Stimulated activated naive B cell treated with anti-CD40 and anti-IgM and Interleukin-4, amounts not matched to agents 10 μg/mL and 1 μg/mL and 100 μg/mL, for 72 hours (primary cell): ENCODE data around the gene CNTN4.

Experiments
- ATAC-seq, 2 donors: fragments of 150-1000 bp; cut with Tn5 transposase; replicated peaks; 2 replicates each; pipeline ENCODE4 v1.10.0; 2021; ENCODE audit warnings: moderate library complexity in 1 of 2
- DNase-seq: peaks from one replicate; pipeline ENCODE4 v3.0.0; 2021
- H3K27ac Mint-ChIP-seq: one replicate; pipeline ENCODE4 v1.8.0; 2022; ENCODE audit warnings: mild to moderate bottlenecking, mixed read lengths
- H3K27me3 Mint-ChIP-seq, 2 donors: one replicate each; pipeline ENCODE4 v1.8.0; 2022; ENCODE audit warnings: mixed read lengths in 2 of 2
- H3K36me3 Mint-ChIP-seq, 2 donors: one replicate each; pipeline ENCODE4 v1.8.0; 2022; ENCODE audit warnings: mixed read lengths in 2 of 2, mild to moderate bottlenecking in 1 of 2
- H3K4me1 Mint-ChIP-seq, 2 donors: one replicate each; pipeline ENCODE4 v1.8.0; 2022; ENCODE audit warnings: mixed read lengths in 2 of 2, mild to moderate bottlenecking in 1 of 2
- H3K4me3 Mint-ChIP-seq, 2 donors: one replicate each; pipeline ENCODE4 v1.8.0; 2022; ENCODE audit warnings: mild to moderate bottlenecking in 2 of 2, mixed read lengths in 2 of 2, moderate library complexity in 1 of 2
- H3K9me3 Mint-ChIP-seq, 2 donors: one replicate each; pipeline ENCODE4 v1.8.0; 2022; ENCODE audit warnings: mixed read lengths in 2 of 2, mild to moderate bottlenecking in 1 of 2

The CNTN4 gene

GRCh38 chr3:2615080-2615479 is 516.4 kb downstream of the CNTN4 start:
- H3K27ac Mint-ChIP-seq, result no peak overlapping the region
- no peak for ATAC-seq
- H3K9me3 Mint-ChIP-seq, result peaks cover 0 to 8% of the 10 kb centered on the region in 2 donors

GRCh38 chr3:2623436-2623835 is 524.8 kb downstream of the CNTN4 start:
- ATAC-seq, result no peak
- no peak overlapping the region for H3K27ac Mint-ChIP-seq
- H3K27me3 Mint-ChIP-seq, result no peaks in the 10 kb centered on the region
- H3K9me3 Mint-ChIP-seq, result no peaks in the 10 kb centered on the region
- H3K4me3 Mint-ChIP-seq, result no peak overlapping the region
- H3K36me3 Mint-ChIP-seq, result no peaks in the 10 kb centered on the region
- no peaks in the 10 kb centered on the region for H3K4me1 Mint-ChIP-seq
- DNase-seq, result no peak

More at GRCh38 chr3:2615080-2615479, 516.4 kb downstream of the CNTN4 start:
- no peak overlapping the region for H3K4me3 Mint-ChIP-seq
- H3K27me3 Mint-ChIP-seq, result no peaks in the 10 kb centered on the region
- no peak for DNase-seq
- no peaks in the 10 kb centered on the region for H3K4me1 Mint-ChIP-seq
- H3K36me3 Mint-ChIP-seq, result no peaks in the 10 kb centered on the region

GRCh38 chr3:2628117-2628516 is 529.5 kb downstream of the CNTN4 start:
- Mint-ChIP-seq H3K27me3 (no peaks in the 10 kb centered on the region), H3K36me3 (no peaks in the 10 kb centered on the region), H3K9me3 (no peaks in the 10 kb centered on the region), H3K4me3 (no peak overlapping the region), H3K4me1 (no peaks in the 10 kb centered on the region), H3K27ac (no peak overlapping the region)
- DNase-seq, result no peak
- no peak for ATAC-seq

GRCh38 chr3:2635511-2635910 is 536.8 kb downstream of the CNTN4 start:
- no peaks in the 10 kb centered on the region for H3K27me3 Mint-ChIP-seq
- H3K36me3 Mint-ChIP-seq, result no peaks in the 10 kb centered on the region
- H3K4me1 Mint-ChIP-seq, result no peaks in the 10 kb centered on the region
- ATAC-seq (no peak), DNase-seq (no peak)
- no peak overlapping the region for H3K27ac Mint-ChIP-seq
- H3K4me3 Mint-ChIP-seq, result no peak overlapping the region
- peaks cover 5 to 6% of the 10 kb centered on the region in 2 donors for H3K9me3 Mint-ChIP-seq

- DNase-seq (no peak), ATAC-seq (no peak)
- no peaks in the 10 kb centered on the region for H3K36me3 Mint-ChIP-seq
- no peak overlapping the region for H3K4me3 Mint-ChIP-seq
- no peak overlapping the region for H3K27ac Mint-ChIP-seq
- H3K27me3 Mint-ChIP-seq, result no peaks in the 10 kb centered on the region
- H3K9me3 Mint-ChIP-seq, result peaks cover 0 to 5% of the 10 kb centered on the region in 2 donors
- H3K4me1 Mint-ChIP-seq, result no peaks in the 10 kb centered on the region
Observed at GRCh38 chr3:2643606-2644005, 544.9 kb downstream of the CNTN4 start.

- Mint-ChIP-seq H3K9me3 (peaks cover 0 to 5% of the 10 kb centered on the region in 2 donors), H3K4me3 (no peak overlapping the region), H3K27ac (no peak overlapping the region), H3K27me3 (no peaks in the 10 kb centered on the region), H3K36me3 (no peaks in the 10 kb centered on the region), H3K4me1 (no peaks in the 10 kb centered on the region)
- no peak for DNase-seq
- ATAC-seq, result no peak
Observed at GRCh38 chr3:2645001-2645400, 546.3 kb downstream of the CNTN4 start.

- no peaks in the 10 kb centered on the region for H3K4me1 Mint-ChIP-seq
- H3K4me3 Mint-ChIP-seq, result no peak overlapping the region
- DNase-seq (no peak), ATAC-seq (no peak)
- peaks cover 5 to 7% of the 10 kb centered on the region in 2 donors for H3K9me3 Mint-ChIP-seq
- no peak overlapping the region for H3K27ac Mint-ChIP-seq
- H3K36me3 Mint-ChIP-seq, result no peaks in the 10 kb centered on the region
- H3K27me3 Mint-ChIP-seq, result no peaks in the 10 kb centered on the region
Observed at GRCh38 chr3:2650746-2651145, 552.1 kb downstream of the CNTN4 start.

- DNase-seq, result no peak
- no peaks in the 10 kb centered on the region for H3K4me1 Mint-ChIP-seq
- no peak for ATAC-seq
- H3K27me3 Mint-ChIP-seq, result no peaks in the 10 kb centered on the region
- H3K36me3 Mint-ChIP-seq, result no peaks in the 10 kb centered on the region
- H3K4me3 Mint-ChIP-seq, result no peak overlapping the region
- H3K27ac Mint-ChIP-seq, result no peak overlapping the region
- peaks cover 5 to 7% of the 10 kb centered on the region in 2 donors for H3K9me3 Mint-ChIP-seq
Observed at GRCh38 chr3:2652386-2652785, 553.7 kb downstream of the CNTN4 start.

GRCh38 chr3:2653706-2654105 is 555.0 kb downstream of the CNTN4 start:
- H3K4me3 Mint-ChIP-seq, result no peak overlapping the region
- H3K27me3 Mint-ChIP-seq, result no peaks in the 10 kb centered on the region
- H3K36me3 Mint-ChIP-seq, result no peaks in the 10 kb centered on the region
- peaks cover 2 to 7% of the 10 kb centered on the region in 2 donors for H3K9me3 Mint-ChIP-seq
- no peaks in the 10 kb centered on the region for H3K4me1 Mint-ChIP-seq
- DNase-seq, result no peak
- no peak for ATAC-seq
- H3K27ac Mint-ChIP-seq, result no peak overlapping the region

GRCh38 chr3:2655229-2655701 is 556.6 kb downstream of the CNTN4 start:
- Mint-ChIP-seq H3K4me3 (no peak overlapping the region), H3K27ac (no peak overlapping the region), H3K9me3 (peaks cover 2 to 7% of the 10 kb centered on the region in 2 donors), H3K27me3 (no peaks in the 10 kb centered on the region), H3K4me1 (no peaks in the 10 kb centered on the region), H3K36me3 (no peaks in the 10 kb centered on the region)
- no peak for ATAC-seq
- DNase-seq, result no peak

- H3K27ac Mint-ChIP-seq, result no peak overlapping the region
- no peak for DNase-seq
- no peak for ATAC-seq
- peaks cover 2 to 3% of the 10 kb centered on the region in 2 donors for H3K9me3 Mint-ChIP-seq
- H3K27me3 Mint-ChIP-seq, result no peaks in the 10 kb centered on the region
- H3K36me3 Mint-ChIP-seq, result no peaks in the 10 kb centered on the region
- H3K4me3 Mint-ChIP-seq, result no peak overlapping the region
- no peaks in the 10 kb centered on the region for H3K4me1 Mint-ChIP-seq
Observed at GRCh38 chr3:2656806-2657777, 558.4 kb downstream of the CNTN4 start.

GRCh38 chr3:2657971-2658370 is 559.3 kb downstream of the CNTN4 start:
- Mint-ChIP-seq H3K9me3 (peaks cover 0 to 4% of the 10 kb centered on the region in 2 donors), H3K4me1 (no peaks in the 10 kb centered on the region), H3K27me3 (no peaks in the 10 kb centered on the region), H3K4me3 (no peak overlapping the region), H3K36me3 (no peaks in the 10 kb centered on the region), H3K27ac (no peak overlapping the region)
- DNase-seq (no peak), ATAC-seq (no peak)

- ATAC-seq (no peak), DNase-seq (no peak)
- Mint-ChIP-seq H3K4me3 (no peak overlapping the region), H3K27me3 (no peaks in the 10 kb centered on the region), H3K36me3 (no peaks in the 10 kb centered on the region), H3K27ac (no peak overlapping the region), H3K4me1 (no peaks in the 10 kb centered on the region), H3K9me3 (peaks cover 0 to 4% of the 10 kb centered on the region in 2 donors)
Observed at GRCh38 chr3:2659896-2660295, 561.2 kb downstream of the CNTN4 start.

- ATAC-seq, result no peak
- Mint-ChIP-seq H3K27ac (no peak overlapping the region), H3K4me3 (no peak overlapping the region), H3K4me1 (no peaks in the 10 kb centered on the region), H3K27me3 (no peaks in the 10 kb centered on the region), H3K9me3 (peaks cover 0 to 4% of the 10 kb centered on the region in 2 donors), H3K36me3 (no peaks in the 10 kb centered on the region)
- DNase-seq, result no peak
Observed at GRCh38 chr3:2661078-2661477, 562.4 kb downstream of the CNTN4 start.

GRCh38 chr3:2677501-2677900 is 578.8 kb downstream of the CNTN4 start:
- DNase-seq (no peak), ATAC-seq (no peak)
- Mint-ChIP-seq H3K4me3 (no peak overlapping the region), H3K4me1 (no peaks in the 10 kb centered on the region), H3K9me3 (peaks cover 0 to 1% of the 10 kb centered on the region in 2 donors), H3K36me3 (no peaks in the 10 kb centered on the region), H3K27ac (no peak overlapping the region), H3K27me3 (no peaks in the 10 kb centered on the region)
